ENCODE measurements around the gene ABO. TPM values are rescaled to one million over a fixed set of nuclear protein-coding genes. Genes with fewer than 3 reads are reported as not detected.
"Not testable (repeated sequence)": the region's sequence is repeated elsewhere in the genome, so short reads cannot be mapped to it uniquely, and the experiment has no call there.

ABO gene
- total RNA-seq, 1 experiment from 2014 or later = 0.37 TPM

DNA sequence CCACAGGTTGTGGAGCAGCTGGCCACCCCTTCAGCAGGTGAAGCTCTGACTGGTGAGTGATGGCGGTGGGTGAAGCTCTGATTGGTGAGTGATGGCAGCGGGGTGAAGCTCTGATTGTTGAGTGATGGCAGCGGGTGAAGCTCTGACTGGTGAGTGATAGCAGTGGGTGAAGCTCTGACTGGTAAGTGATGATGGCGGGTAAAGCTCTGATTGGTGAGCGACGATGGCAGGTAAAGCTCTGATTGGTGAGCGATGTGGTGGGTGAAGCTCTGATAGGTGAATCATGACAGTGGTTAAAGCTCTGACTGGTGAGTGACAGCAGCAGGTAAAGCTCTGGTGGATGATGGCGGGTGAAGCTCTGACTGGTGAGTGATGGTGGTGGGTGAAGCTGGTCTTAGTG is 9.4 kb upstream of the ABO start:
- H3K79me1 ChIP-seq (ENCODE audit: insufficient read depth, low read depth, low read length, poor library complexity, severe bottlenecking) = no peaks in the 10 kb centered on the region
- H2BK20ac ChIP-seq (ENCODE audit: low read depth, low read length, poor library complexity, severe bottlenecking) = no peak overlapping the region
- H3K4me1 ChIP-seq (ENCODE audit: insufficient read depth, low read length) = no peaks in the 10 kb centered on the region
- H3K27me3 Mint-ChIP-seq (ENCODE audit: low read depth) = peaks cover 14% of the 10 kb centered on the region
- no CpG with 5 or more reads among the region's 8 CpGs for WGBS (ENCODE audit: extremely low coverage, insufficient read length, low lambda C conversion rate)
- TF ChIP-seq, protein P1, sequence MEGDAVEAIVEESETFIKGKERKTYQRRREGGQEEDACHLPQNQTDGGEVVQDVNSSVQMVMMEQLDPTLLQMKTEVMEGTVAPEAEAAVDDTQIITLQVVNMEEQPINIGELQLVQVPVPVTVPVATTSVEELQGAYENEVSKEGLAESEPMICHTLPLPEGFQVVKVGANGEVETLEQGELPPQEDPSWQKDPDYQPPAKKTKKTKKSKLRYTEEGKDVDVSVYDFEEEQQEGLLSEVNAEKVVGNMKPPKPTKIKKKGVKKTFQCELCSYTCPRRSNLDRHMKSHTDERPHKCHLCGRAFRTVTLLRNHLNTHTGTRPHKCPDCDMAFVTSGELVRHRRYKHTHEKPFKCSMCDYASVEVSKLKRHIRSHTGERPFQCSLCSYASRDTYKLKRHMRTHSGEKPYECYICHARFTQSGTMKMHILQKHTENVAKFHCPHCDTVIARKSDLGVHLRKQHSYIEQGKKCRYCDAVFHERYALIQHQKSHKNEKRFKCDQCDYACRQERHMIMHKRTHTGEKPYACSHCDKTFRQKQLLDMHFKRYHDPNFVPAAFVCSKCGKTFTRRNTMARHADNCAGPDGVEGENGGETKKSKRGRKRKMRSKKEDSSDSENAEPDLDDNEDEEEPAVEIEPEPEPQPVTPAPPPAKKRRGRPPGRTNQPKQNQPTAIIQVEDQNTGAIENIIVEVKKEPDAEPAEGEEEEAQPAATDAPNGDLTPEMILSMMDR (conservative IDR thresholded peaks at IDR 0.05) = no peak
- no peak overlapping the region for H4K5ac ChIP-seq (ENCODE audit: insufficient read length, low read depth, low read length)
- H4K91ac ChIP-seq (ENCODE audit: insufficient read length, low read depth, low read length) = no peak overlapping the region
- no peak overlapping the region; the same call in 1 of the 2 replicates for H3K14ac ChIP-seq (ENCODE audit: insufficient read depth, low read length)
- H3K36me3 Mint-ChIP-seq (ENCODE audit: insufficient read depth in 1 of 3, low read depth in 3 of 3) = peaks cover 0 to 3% (median 2%) of the 10 kb centered on the region in 3 experiments; a peak in 2 of 7 replicates
- no peak for DNase-seq
- H2BK12ac ChIP-seq (ENCODE audit: insufficient read length, low read depth, low read length) = no peak overlapping the region
- H2BK5ac ChIP-seq (ENCODE audit: insufficient read length, low read length) = no peak overlapping the region
- H3K4me2 ChIP-seq (ENCODE audit: insufficient read depth, insufficient read length, low read length) = no peak overlapping the region
- no peak overlapping the region for H2BK15ac ChIP-seq (ENCODE audit: low read depth, low read length)
- H2BK120ac ChIP-seq (ENCODE audit: low read depth, low read length, poor library complexity, severe bottlenecking) = no peak overlapping the region
- no peak overlapping the region for H3K56ac ChIP-seq (ENCODE audit: insufficient read length, low read depth, low read length)
- H3K4me1 Mint-ChIP-seq = peaks cover 0 to 3% of the 10 kb centered on the region in 2 experiments; a peak in 1 of 4 replicates
- peaks cover 29% of the 10 kb centered on the region in 2 experiments for H3K9me3 Mint-ChIP-seq
- no peak overlapping the region for H3K4ac ChIP-seq (ENCODE audit: low read depth, low read length)
- H3K18ac ChIP-seq (ENCODE audit: insufficient read length, low read depth, low read length) = no peak overlapping the region
- no peaks in the 10 kb centered on the region for H4K20me1 ChIP-seq (ENCODE audit: control insufficient read depth, insufficient read depth, insufficient read length)
- no peak overlapping the region for H3K27ac ChIP-seq (ENCODE audit: insufficient read length, low read depth, low read length)
- H3K27me3 ChIP-seq (ENCODE audit: insufficient read depth, low read length) = no peaks in the 10 kb centered on the region
- no peak overlapping the region for H3K9ac ChIP-seq (ENCODE audit: extremely low read depth, insufficient read length, low read length)
- H3T11ph ChIP-seq (ENCODE audit: low read length) = no peak overlapping the region
- H4K8ac ChIP-seq (replicated peaks; ENCODE audit: insufficient read length, low read depth, low read length) = no peak overlapping the region
- H2AK5ac ChIP-seq (ENCODE audit: insufficient read length, low read length) = no peak overlapping the region
- H3K23me2 ChIP-seq (ENCODE audit: insufficient read length, low read depth, low read length, poor library complexity, severe bottlenecking) = no peaks in the 10 kb centered on the region
- H3K27ac Mint-ChIP-seq = no peak overlapping the region
- H3K4me3 Mint-ChIP-seq = no peak overlapping the region
- no peaks in the 10 kb centered on the region for H3K79me2 ChIP-seq (ENCODE audit: insufficient read depth, low read length)
- no peak overlapping the region for H3K23ac ChIP-seq (ENCODE audit: insufficient read length, low read depth, low read length)
- no peak overlapping the region for H2AFZ ChIP-seq (ENCODE audit: low read length)
- H3K9me3 ChIP-seq (ENCODE audit: control insufficient read depth, low read depth, low read length) = no peaks in the 10 kb centered on the region

DNA sequence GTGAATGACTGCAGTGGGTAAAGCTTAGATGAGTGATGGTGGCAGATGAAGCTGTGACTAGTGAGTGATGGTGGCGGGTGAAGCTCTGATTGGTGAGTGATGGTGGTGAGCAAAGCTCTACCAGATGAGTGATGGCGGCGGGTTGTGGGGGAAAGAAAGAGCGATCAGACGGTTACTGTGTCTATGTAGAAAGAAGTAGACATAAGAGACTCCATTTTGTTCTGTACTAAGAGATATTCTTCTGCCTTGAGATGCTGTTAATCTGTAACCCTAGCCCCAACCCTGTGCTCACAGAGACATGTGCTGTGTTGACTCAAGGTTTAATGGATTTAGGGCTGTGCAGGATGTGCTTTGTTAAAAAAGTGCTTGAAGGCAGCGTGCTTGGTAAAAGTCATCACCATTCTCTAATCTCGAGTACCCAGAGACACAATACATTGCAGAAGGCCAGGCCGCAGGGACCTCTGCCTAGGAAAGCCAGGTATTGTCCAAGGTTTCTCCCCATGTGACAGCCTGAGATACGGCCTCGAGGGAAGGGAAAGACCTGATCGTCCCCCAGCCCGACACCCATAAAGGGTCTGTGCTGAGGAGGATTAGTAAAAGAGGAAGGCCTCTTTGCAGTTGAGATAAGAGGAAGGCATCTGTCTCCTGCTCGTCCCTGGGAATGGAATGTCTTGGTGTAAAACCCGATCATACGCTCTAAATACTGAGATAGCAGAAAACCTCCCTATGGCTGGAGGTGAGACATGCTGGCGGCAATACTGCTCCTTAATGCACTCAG is 8.4 kb upstream of the ABO start:
- not testable (repeated sequence) for H4K20me1 ChIP-seq (ENCODE audit: control insufficient read depth, insufficient read depth, insufficient read length); H3K4me3 Mint-ChIP-seq; H3K79me1 ChIP-seq (ENCODE audit: insufficient read depth, low read depth, low read length, poor library complexity, severe bottlenecking); H2BK5ac ChIP-seq (ENCODE audit: insufficient read length, low read length); H3K18ac ChIP-seq (ENCODE audit: insufficient read length, low read depth, low read length); H4K8ac ChIP-seq (replicated peaks; ENCODE audit: insufficient read length, low read depth, low read length); H3K23ac ChIP-seq (ENCODE audit: insufficient read length, low read depth, low read length); H2BK120ac ChIP-seq (ENCODE audit: low read depth, low read length, poor library complexity, severe bottlenecking); H4K91ac ChIP-seq (ENCODE audit: insufficient read length, low read depth, low read length); H3K36me3 Mint-ChIP-seq (ENCODE audit: insufficient read depth in 1 of 3, low read depth in 3 of 3); H2AK5ac ChIP-seq (ENCODE audit: insufficient read length, low read length); H2BK20ac ChIP-seq (ENCODE audit: low read depth, low read length, poor library complexity, severe bottlenecking); H3K27me3 ChIP-seq (ENCODE audit: insufficient read depth, low read length); H2AFZ ChIP-seq (ENCODE audit: low read length); H3K4ac ChIP-seq (ENCODE audit: low read depth, low read length); H3K4me1 ChIP-seq (ENCODE audit: insufficient read depth, low read length); H3K14ac ChIP-seq (ENCODE audit: insufficient read depth, low read length); H3K27ac ChIP-seq (ENCODE audit: insufficient read length, low read depth, low read length); H3K9me3 ChIP-seq (ENCODE audit: control insufficient read depth, low read depth, low read length); H4K5ac ChIP-seq (ENCODE audit: insufficient read length, low read depth, low read length); H3T11ph ChIP-seq (ENCODE audit: low read length); H3K56ac ChIP-seq (ENCODE audit: insufficient read length, low read depth, low read length); H2BK12ac ChIP-seq (ENCODE audit: insufficient read length, low read depth, low read length); DNase-seq; H3K79me2 ChIP-seq (ENCODE audit: insufficient read depth, low read length); H3K23me2 ChIP-seq (ENCODE audit: insufficient read length, low read depth, low read length, poor library complexity, severe bottlenecking); H3K4me1 Mint-ChIP-seq; H3K4me2 ChIP-seq (ENCODE audit: insufficient read depth, insufficient read length, low read length); H2BK15ac ChIP-seq (ENCODE audit: low read depth, low read length); H3K27ac Mint-ChIP-seq; H3K9ac ChIP-seq (ENCODE audit: extremely low read depth, insufficient read length, low read length)
- H3K9me3 Mint-ChIP-seq = peaks cover 25 to 26% of the 10 kb centered on the region in 2 experiments
- WGBS (ENCODE audit: extremely low coverage, insufficient read length, low lambda C conversion rate) = no CpG with 5 or more reads among the region's 16 CpGs
- peaks cover 23% of the 10 kb centered on the region for H3K27me3 Mint-ChIP-seq (ENCODE audit: low read depth)

Data from H9 (cell line).